WI38 (cell line): ENCODE measurements around the gene BTBD3.

ENCODE experiments used
- H3K4me3 ChIP-seq: 2 replicates; pipeline ENCODE4 v1.5.1; 2011; ENCODE audit warnings: low read depth, mild to moderate bottlenecking, control low read depth, low read length
- CTCF ChIP-seq: IDR thresholded peaks from 2 replicates; pipeline ENCODE4 v1.5.1; 2012; ENCODE audit warnings: low read depth, mild to moderate bottlenecking, control low read depth, low read length

Gene BTBD3

DNA sequence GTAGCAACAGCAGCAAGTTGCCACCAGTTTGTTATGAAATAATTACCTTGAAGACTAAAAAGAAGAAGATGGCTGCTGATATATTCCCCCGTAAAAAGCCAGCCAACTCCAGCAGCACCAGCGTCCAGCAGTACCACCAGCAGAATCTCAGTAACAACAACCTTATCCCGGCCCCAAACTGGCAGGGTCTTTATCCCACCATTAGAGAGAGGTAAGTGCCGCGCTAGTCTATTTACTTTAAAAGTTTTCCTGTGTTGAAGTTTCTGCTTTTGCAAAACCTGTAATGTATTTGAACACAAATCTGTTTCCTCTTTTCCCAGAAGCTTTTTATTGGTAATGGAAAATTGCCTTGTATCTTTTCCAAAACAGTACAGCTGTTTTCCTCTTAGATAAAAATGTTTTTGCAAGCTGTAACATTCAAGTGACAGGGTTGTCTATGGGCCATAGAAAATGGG lies 725 bp downstream of the BTBD3 start:
- no peak for TF ChIP-seq CTCF
- peak overlapping the region; percentile 66 for H3K4me3 ChIP-seq

DNA sequence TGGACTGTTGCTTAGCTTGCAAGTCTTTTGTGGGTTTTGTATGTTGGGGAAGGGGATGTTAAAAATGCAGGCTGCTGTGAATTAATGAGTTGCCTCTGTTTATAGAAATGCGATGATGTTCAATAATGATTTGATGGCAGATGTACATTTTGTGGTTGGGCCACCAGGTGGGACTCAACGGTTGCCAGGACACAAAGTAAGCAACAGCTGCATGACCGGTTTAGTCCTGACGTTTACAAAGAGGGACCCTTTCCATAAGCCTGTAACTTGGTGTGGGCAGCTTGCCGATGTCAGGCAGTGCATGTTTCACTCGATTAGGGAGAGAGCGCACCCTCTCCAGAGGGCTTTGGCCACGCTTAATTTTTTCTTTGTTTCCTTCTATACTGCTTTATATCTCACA lies 1.3 kb downstream of the BTBD3 start:
- peak overlapping the region; percentile 66 for H3K4me3 ChIP-seq
- no peak for TF ChIP-seq CTCF

DNA sequence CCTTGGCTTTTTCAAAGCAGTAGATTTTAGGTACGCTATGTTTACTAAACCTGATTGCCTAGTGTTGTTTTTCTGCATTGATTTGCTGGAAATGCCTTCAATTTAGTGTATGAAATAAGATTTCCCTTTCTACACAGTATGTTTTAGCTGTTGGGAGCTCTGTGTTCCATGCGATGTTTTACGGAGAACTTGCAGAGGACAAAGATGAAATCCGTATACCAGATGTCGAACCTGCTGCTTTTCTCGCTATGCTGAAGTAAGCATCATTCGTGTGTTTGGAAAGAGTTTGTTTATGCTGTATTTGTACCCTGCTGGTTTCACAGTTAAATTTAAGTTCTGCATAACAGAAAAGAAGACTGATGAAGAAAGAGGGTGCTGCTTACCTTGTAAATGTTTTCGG lies 1.9 kb downstream of the BTBD3 start:
- no peak for TF ChIP-seq CTCF
- peak overlapping the region; percentile 66 for H3K4me3 ChIP-seq

DNA sequence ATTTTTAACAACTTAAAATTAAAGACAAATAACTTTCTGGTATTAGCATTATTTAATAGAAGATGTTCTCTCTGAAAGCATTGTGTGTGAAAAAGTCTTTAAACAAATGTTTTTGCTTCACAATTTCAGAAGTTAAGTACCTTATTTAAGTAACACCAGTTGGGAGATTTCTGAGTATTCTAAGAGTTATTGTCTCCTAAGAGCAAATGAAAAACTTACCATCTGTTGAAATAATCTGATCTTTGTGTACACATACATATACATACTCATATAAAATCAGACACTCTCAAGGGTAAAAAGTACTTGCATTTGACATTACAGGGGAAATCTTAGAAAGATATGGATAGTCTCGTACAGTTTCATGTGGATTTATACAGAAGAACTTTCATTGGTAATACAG lies 2.4 kb downstream of the BTBD3 start:
- peak overlapping the region; percentile 66 for H3K4me3 ChIP-seq
- no peak for TF ChIP-seq CTCF

GRCh38 chr20:11921321-11921720 lies 3.6 kb downstream of the BTBD3 start:
- no peak overlapping the region; the same call in 1 of the 2 replicates for H3K4me3 ChIP-seq
- no peak for TF ChIP-seq CTCF

DNA sequence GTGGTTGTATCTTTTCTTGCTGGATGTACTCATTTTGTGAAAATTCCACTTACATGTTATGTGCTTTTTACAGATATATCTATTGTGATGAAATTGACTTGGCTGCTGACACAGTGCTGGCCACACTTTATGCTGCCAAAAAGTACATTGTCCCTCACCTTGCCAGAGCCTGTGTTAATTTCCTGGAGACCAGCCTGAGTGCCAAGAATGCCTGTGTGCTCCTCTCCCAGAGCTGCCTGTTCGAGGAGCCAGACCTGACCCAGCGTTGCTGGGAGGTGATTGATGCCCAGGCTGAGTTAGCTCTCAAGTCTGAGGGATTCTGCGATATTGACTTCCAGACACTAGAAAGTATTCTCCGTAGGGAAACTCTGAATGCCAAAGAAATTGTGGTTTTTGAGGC lies 4.9 kb downstream of the BTBD3 start:
- TF ChIP-seq CTCF: no peak
- no peak overlapping the region for H3K4me3 ChIP-seq

DNA sequence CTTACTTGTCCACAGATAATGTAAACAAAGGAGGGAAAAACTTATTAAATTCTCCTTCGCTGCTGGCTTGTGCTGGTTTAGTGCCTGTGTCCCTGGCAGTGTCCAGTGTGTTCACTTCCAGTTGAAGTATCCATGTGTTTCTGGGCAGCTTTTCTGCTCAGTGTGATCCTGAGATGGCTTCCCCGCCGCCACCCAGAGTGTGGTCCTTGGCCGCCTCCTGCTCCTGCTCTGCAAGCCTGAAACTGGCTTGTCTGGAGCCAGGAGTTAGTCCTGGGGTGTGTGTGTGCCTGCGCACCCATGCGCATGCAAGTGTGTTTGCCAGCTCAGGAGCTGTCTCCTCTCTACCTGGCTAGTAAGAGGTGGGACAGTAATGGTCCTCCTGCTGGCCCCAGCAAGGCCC lies 7.2 kb downstream of the BTBD3 start:
- H3K4me3 ChIP-seq: no peak overlapping the region
- TF ChIP-seq CTCF: no peak
